Liver (tissue), 10 donors: ENCODE data around the gene HAPLN1. TPM values are rescaled to one million over a fixed set of nuclear protein-coding genes. Genes with fewer than 3 reads are reported as not detected.

Source experiments
- DNase-seq: peaks from one replicate; pipeline ENCODE4 v3.0.0-alpha.2; 2017; ENCODE audit warnings: low spot score
- H3K27ac ChIP-seq, 2 donors: one replicate each; pipeline ENCODE4 v1.7.0; 2013; ENCODE audit warnings: inconsistent platforms in 2 of 2, low read length in 2 of 2, control low read depth in 1 of 2, low read depth in 1 of 2, mild to moderate bottlenecking in 1 of 2
- H3K27me3 ChIP-seq, 4 donors: one replicate each; pipeline versions ENCODE4 v1.6.1 to v1.7.0; 2013; ENCODE audit warnings: low read length in 3 of 4, inconsistent platforms in 1 of 4, mild to moderate bottlenecking in 1 of 4, moderate library complexity in 1 of 4; ENCODE audit not compliant: control insufficient read depth in 4 of 4, insufficient read depth in 4 of 4
- H3K36me3 ChIP-seq, 4 donors: one replicate each; pipeline versions ENCODE4 v1.6.1 to v1.7.0; 2013; ENCODE audit warnings: low read length in 3 of 4, mild to moderate bottlenecking in 3 of 4, low read depth in 1 of 4, moderate library complexity in 1 of 4; ENCODE audit not compliant: control insufficient read depth in 4 of 4, insufficient read depth in 3 of 4
- H3K4me1 ChIP-seq, 4 donors: one replicate each; pipeline versions ENCODE4 v1.6.1 to v1.7.0; 2013; ENCODE audit warnings: low read length in 3 of 4, mild to moderate bottlenecking in 3 of 4, moderate library complexity in 1 of 4; ENCODE audit not compliant: control insufficient read depth in 4 of 4, insufficient read depth in 4 of 4
- H3K4me3 ChIP-seq, 3 donors: one replicate each; pipeline versions ENCODE4 v1.6.1 to v1.7.0; 2013; ENCODE audit warnings: low read length in 3 of 3, control low read depth in 1 of 3, low read depth in 1 of 3, mild to moderate bottlenecking in 1 of 3
- H3K9ac ChIP-seq, 2 donors: one replicate each; pipeline ENCODE4 v1.7.0; 2013; ENCODE audit warnings: low read length in 2 of 2, mild to moderate bottlenecking in 2 of 2, moderate library complexity in 2 of 2, control low read depth in 1 of 2, low read depth in 1 of 2
- H3K9me3 ChIP-seq, 4 donors: one replicate each; pipeline versions ENCODE4 v1.6.1 to v1.7.0; 2013; ENCODE audit warnings: low read length in 3 of 4; ENCODE audit not compliant: control insufficient read depth in 4 of 4
- EGR1 ChIP-seq, 2 donors: IDR thresholded peaks; 2 replicates each; pipeline ENCODE4 v1.6.1; 2016 to 2018; ENCODE audit warnings: antibody characterized with exemption in 2 of 2, low read depth in 2 of 2
- FOXA1 ChIP-seq: IDR thresholded peaks from 2 replicates; pipeline ENCODE4 v1.6.1; 2016; ENCODE audit warnings: antibody characterized with exemption
- FOXA2 ChIP-seq: IDR thresholded peaks from 2 replicates; pipeline ENCODE4 v1.6.1; 2016; ENCODE audit warnings: antibody characterized with exemption
- GABPA ChIP-seq, 2 donors: IDR thresholded peaks in 1 of 2; conservative IDR thresholded peaks in 1 of 2; 2 replicates each; pipeline ENCODE4 v1.6.1; 2016; ENCODE audit warnings: antibody characterized with exemption in 2 of 2, mild to moderate bottlenecking in 1 of 2, moderate library complexity in 1 of 2
- HNF4A ChIP-seq, 2 donors: conservative IDR thresholded peaks; 2 replicates each; pipeline ENCODE4 v1.6.1; 2016; ENCODE audit warnings: antibody characterized with exemption in 2 of 2, mild to moderate bottlenecking in 2 of 2
- HNF4G ChIP-seq: IDR thresholded peaks from 2 replicates; pipeline ENCODE4 v1.6.1; 2016; ENCODE audit warnings: antibody characterized with exemption
- JUND ChIP-seq, 2 donors: IDR thresholded peaks; 2 replicates each; pipeline ENCODE4 v1.6.1; 2016; ENCODE audit warnings: antibody characterized with exemption in 2 of 2
- MAX ChIP-seq: IDR thresholded peaks from 2 replicates; pipeline ENCODE4 v1.6.1; 2016; ENCODE audit warnings: antibody characterized with exemption
- RAD21 ChIP-seq, 2 donors: IDR thresholded peaks; 2 replicates each; pipeline ENCODE4 v1.6.1; 2016; ENCODE audit warnings: antibody characterized with exemption in 2 of 2, mild to moderate bottlenecking in 2 of 2
- RXRA ChIP-seq, 2 donors: IDR thresholded peaks; 2 replicates each; pipeline ENCODE4 v1.6.1; 2017 to 2018; ENCODE audit warnings: antibody characterized with exemption in 2 of 2, mild to moderate bottlenecking in 1 of 2
- SP1 ChIP-seq: IDR thresholded peaks from 2 replicates; pipeline ENCODE4 v1.6.1; 2018; ENCODE audit warnings: antibody characterized with exemption, mild to moderate bottlenecking
- TAF1 ChIP-seq: conservative IDR thresholded peaks from 2 replicates; pipeline ENCODE4 v1.6.1; 2016; ENCODE audit warnings: antibody characterized with exemption, mild to moderate bottlenecking
- ZBTB33 ChIP-seq: IDR thresholded peaks from 2 replicates; pipeline ENCODE4 v1.6.1; 2016; ENCODE audit warnings: antibody characterized with exemption
- WGBS: extraction: QIAGEN DNeasy Blood & Tissue Kit; methylation state at CpG from one replicate; pipeline ENCODE4 v1.1.7; 2013; 5-methylcytosine and 5-hydroxymethylcytosine counted together
- polyA plus RNA-seq, 2 donors: library from polyadenylated mRNA; stranded (reverse) in 1 of 2; unstranded in 1 of 2; fragments of 200-250 nt in 1 of 2; fragments of >200 nt in 1 of 2; fragmentation: Nextera tagmentation in 1 of 2; extraction: Ambion mirVana in 1 of 2; gene quantifications; one replicate each; pipeline versions ENCODE4 v1.2.1 to v1.2.3, GENCODE V29; 2013 to 2015
- small RNA-seq: library from RNA; depleted of rRNA; stranded (forward); fragments of <200 nt; gene quantifications from one replicate; pipeline ENCODE3, GENCODE V24; 2014
- total RNA-seq, 2 donors: library from RNA; depleted of rRNA; stranded (reverse); fragments of >200 nt; gene quantifications; one replicate each; pipeline ENCODE4 v1.2.3, GENCODE V29; 2014
- TF ChIP-seq, protein P1 (sequence below): fragments of 150-350 bp; IDR thresholded peaks from 2 replicates; pipeline ENCODE4 v1.5.1; 2017; ENCODE audit warnings: improper control_type of control experiment, low read depth, low read length; ENCODE audit not compliant: missing input control
- donor health status: healthy.
- donor health status: healthy.
- donor health status: healthy.
- donor health status: healthy.
- donor health status: healthy.

The HAPLN1 gene
- total and polyA plus RNA-seq, 4 donors, result 0.07 to 1.3 TPM; not detected in 2

- Histone ChIP-seq H3K9me3 (no peaks in the 10 kb centered on the region), H3K4me3 (no peak overlapping the region), H3K36me3 (no peaks in the 10 kb centered on the region), H3K27ac (no peak overlapping the region), H3K4me1 (no peaks in the 10 kb centered on the region), H3K27me3 (no peaks in the 10 kb centered on the region), H3K9ac (no peak overlapping the region)
- WGBS, result 81% methylated on average over 1 of the region's 1 CpG
- no peak for DNase-seq
- TF ChIP-seq ZBTB33, result no peak
- TF ChIP-seq, protein P1, sequence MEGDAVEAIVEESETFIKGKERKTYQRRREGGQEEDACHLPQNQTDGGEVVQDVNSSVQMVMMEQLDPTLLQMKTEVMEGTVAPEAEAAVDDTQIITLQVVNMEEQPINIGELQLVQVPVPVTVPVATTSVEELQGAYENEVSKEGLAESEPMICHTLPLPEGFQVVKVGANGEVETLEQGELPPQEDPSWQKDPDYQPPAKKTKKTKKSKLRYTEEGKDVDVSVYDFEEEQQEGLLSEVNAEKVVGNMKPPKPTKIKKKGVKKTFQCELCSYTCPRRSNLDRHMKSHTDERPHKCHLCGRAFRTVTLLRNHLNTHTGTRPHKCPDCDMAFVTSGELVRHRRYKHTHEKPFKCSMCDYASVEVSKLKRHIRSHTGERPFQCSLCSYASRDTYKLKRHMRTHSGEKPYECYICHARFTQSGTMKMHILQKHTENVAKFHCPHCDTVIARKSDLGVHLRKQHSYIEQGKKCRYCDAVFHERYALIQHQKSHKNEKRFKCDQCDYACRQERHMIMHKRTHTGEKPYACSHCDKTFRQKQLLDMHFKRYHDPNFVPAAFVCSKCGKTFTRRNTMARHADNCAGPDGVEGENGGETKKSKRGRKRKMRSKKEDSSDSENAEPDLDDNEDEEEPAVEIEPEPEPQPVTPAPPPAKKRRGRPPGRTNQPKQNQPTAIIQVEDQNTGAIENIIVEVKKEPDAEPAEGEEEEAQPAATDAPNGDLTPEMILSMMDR, result no peak
- no peak for TF ChIP-seq TAF1
- no peak for TF ChIP-seq FOXA2
- TF ChIP-seq HNF4A (conservative IDR thresholded peaks at IDR 0.05), result no peak
- no peak for TF ChIP-seq HNF4G
- no peak for TF ChIP-seq EGR1 (IDR thresholded peaks at IDR 0.05; ENCODE audit: low read depth in 2 of 2)
- no peak for TF ChIP-seq SP1
- no peak for TF ChIP-seq JUND (IDR thresholded peaks at IDR 0.05)
- no peak for TF ChIP-seq RAD21 (IDR thresholded peaks at IDR 0.05)
- TF ChIP-seq MAX, result no peak
- no peak for TF ChIP-seq GABPA (IDR thresholded peaks at IDR 0.05 in 1 of 2, conservative IDR thresholded peaks at IDR 0.05 in 1 of 2)
- no peak for TF ChIP-seq RXRA (IDR thresholded peaks at IDR 0.05)
- no peak for TF ChIP-seq FOXA1
Measured at GRCh38 chr5:83589786-83590185, 130.9 kb downstream of the HAPLN1 start.

Small RNAs within 50 kb of the gene (small RNA-seq; reads per million reads assigned to genes)
- gene RN7SKP295 (not detected), gene RNU6-620P (not detected)

Other genes starting within 250 kb of the HAPLN1 start
- gene VCAN, start 249.1 kb downstream of the HAPLN1 start, total RNA-seq, result 10 to 100 TPM in 1 of 2 donors, 1 to 10 TPM in 1; 7.8 to 15.6 TPM
- gene VCAN, start 249.1 kb downstream of the HAPLN1 start, polyA plus RNA-seq, result 1 to 10 TPM in 1 of 2 donors, under 1 TPM in 1; 0.97 to 1.9 TPM